HEK293 (cell line): Measurements from ENCODE around the gene MKLN1.

Source experiments
- CTCF ChIP-seq: fragments of 450-650 bp; formaldehyde crosslinking; IDR thresholded peaks from 2 replicates; pipeline ENCODE4 v1.5.1; 2016; ENCODE audit warnings: missing biosample characterization, missing genetic modification characterization
- PATZ1 ChIP-seq: fragments of 450-650 bp; formaldehyde crosslinking; IDR thresholded peaks from 2 replicates; pipeline ENCODE4 v1.5.1; 2016; ENCODE audit warnings: missing biosample characterization, missing genetic modification characterization
- PBX3 ChIP-seq: sonication (generic); formaldehyde crosslinking; IDR thresholded peaks from 2 replicates; pipeline ENCODE4 v1.8.1; 2022; ENCODE audit warnings: mild to moderate bottlenecking, moderate library complexity, missing genetic modification reagents
- REST ChIP-seq: fragments of 450-650 bp; formaldehyde crosslinking; IDR thresholded peaks from 2 replicates; pipeline ENCODE4 v1.5.1; 2016; ENCODE audit warnings: missing biosample characterization, missing genetic modification characterization
- YY1 ChIP-seq: fragments of 450-650 bp; formaldehyde crosslinking; IDR thresholded peaks from 2 replicates; pipeline ENCODE4 v1.5.1; 2018; ENCODE audit warnings: missing biosample characterization, missing genetic modification characterization
- ZBTB26 ChIP-seq: fragments of 450-650 bp; formaldehyde crosslinking; optimal IDR thresholded peaks from 2 replicates; pipeline ENCODE3; 2016; ENCODE audit warnings: missing biosample characterization, mild to moderate bottlenecking, missing genetic modification characterization
- ZFP69B ChIP-seq: fragments of 450-650 bp; formaldehyde crosslinking; IDR thresholded peaks from 2 replicates; pipeline ENCODE4 v1.5.1; 2016; ENCODE audit warnings: missing biosample characterization, missing genetic modification characterization
- ZNF26 ChIP-seq: fragments of 450-650 bp; formaldehyde crosslinking; IDR thresholded peaks from 2 replicates; pipeline ENCODE4 v1.5.1; 2016; ENCODE audit warnings: missing biosample characterization, missing genetic modification characterization
- ZNF274 ChIP-seq, 2 experiments: fragments of 200-500 bp in 1 of 2; fragments of 450-650 bp in 1 of 2; sonication (Bioruptor generic) in 1 of 2; formaldehyde crosslinking in 1 of 2; IDR thresholded peaks; 2 replicates each; pipeline versions ENCODE4 v1.5.1 to v1.6.1; 2014 to 2016; ENCODE audit warnings: borderline replicate concordance in 1 of 2, inconsistent platforms in 1 of 2, low read length in 1 of 2, missing biosample characterization in 1 of 2, missing genetic modification characterization in 1 of 2
- ZNF585B ChIP-seq: fragments of 450-650 bp; formaldehyde crosslinking; IDR thresholded peaks from 2 replicates; pipeline ENCODE4 v1.5.1; 2016; ENCODE audit warnings: missing biosample characterization, missing genetic modification characterization
- ZNF670 ChIP-seq: fragments of 450-650 bp; formaldehyde crosslinking; IDR thresholded peaks from 2 replicates; pipeline ENCODE4 v1.5.1; 2016; ENCODE audit warnings: missing biosample characterization, missing genetic modification characterization, low read depth
- ZNF768 ChIP-seq: fragments of 450-650 bp; formaldehyde crosslinking; IDR thresholded peaks from 2 replicates; pipeline ENCODE4 v1.5.1; 2018; ENCODE audit warnings: missing biosample characterization, mild to moderate bottlenecking, missing genetic modification characterization

GRCh38 chr7:131431289-131431688, 103.6 kb downstream of the MKLN1 start:
- TF ChIP-seq ZNF670 (tag by site-specific recombination) (no peak), YY1 (no peak), PATZ1 (no peak), ZFP69B (tag by site-specific recombination) (no peak), PBX3 (no peak), ZNF585B (tag by site-specific recombination) (no peak), CTCF (tag by site-specific recombination) (no peak), ZBTB26 (tag by site-specific recombination) (no peak), REST (tag by site-specific recombination) (no peak), ZNF26 (tag by site-specific recombination) (no peak), ZNF274 (IDR thresholded peaks at IDR 0.05; ENCODE audit: low read length) (no peak), ZNF274 (tag by site-specific recombination; IDR thresholded peaks at IDR 0.05; ENCODE audit: borderline replicate concordance) (no peak), ZNF768 (tag by site-specific recombination) (no peak)
